WTC11 (cell line): ENCODE data around the gene ZNF341. TPM values are rescaled to one million over a fixed set of nuclear protein-coding genes. Genes with fewer than 3 reads are reported as not detected.

Experiments used
- AR ChIP-seq: fragments of 250-450 bp; sonication (Bioruptor Pico); IDR thresholded peaks from 2 replicates; pipeline ENCODE4 v1.9.0; 2021; ENCODE audit warnings: mild to moderate bottlenecking
- CREM ChIP-seq: sonication (generic); formaldehyde crosslinking; IDR thresholded peaks from 2 replicates; pipeline ENCODE4 v1.8.1; 2022; ENCODE audit warnings: mild to moderate bottlenecking, missing genetic modification reagents, moderate library complexity
- E2F5 ChIP-seq: sonication (generic); formaldehyde crosslinking; IDR thresholded peaks from 2 replicates; pipeline ENCODE4 v1.8.1; 2022; ENCODE audit warnings: mild to moderate bottlenecking, moderate library complexity, missing genetic modification reagents
- ERG ChIP-seq: fragments of 250-450 bp; sonication (Bioruptor Pico); IDR thresholded peaks from 2 replicates; pipeline ENCODE4 v1.8.0; 2021; ENCODE audit warnings: mild to moderate bottlenecking
- FOXJ3 ChIP-seq: sonication (generic); formaldehyde crosslinking; IDR thresholded peaks from 2 replicates; pipeline ENCODE4 v1.9.0; 2021; ENCODE audit warnings: missing genetic modification reagents, mild to moderate bottlenecking, borderline replicate concordance
- IRF2 ChIP-seq: sonication (generic); formaldehyde crosslinking; IDR thresholded peaks from 2 replicates; pipeline ENCODE4 v1.8.0; 2022; ENCODE audit warnings: low read depth, missing genetic modification reagents, borderline replicate concordance
- JUN ChIP-seq: sonication (generic); formaldehyde crosslinking; IDR thresholded peaks from 2 replicates; pipeline ENCODE4 v1.8.0; 2023; ENCODE audit warnings: mild to moderate bottlenecking, missing genetic modification reagents
- NFYB ChIP-seq: sonication (generic); formaldehyde crosslinking; conservative IDR thresholded peaks from 2 replicates; pipeline ENCODE4 v1.8.0; 2022; ENCODE audit warnings: low read depth, missing genetic modification reagents
- NR2C2 ChIP-seq: sonication (generic); formaldehyde crosslinking; IDR thresholded peaks from 2 replicates; pipeline ENCODE4 v1.8.0; 2022; ENCODE audit warnings: mild to moderate bottlenecking, missing genetic modification reagents
- PREB ChIP-seq: sonication (generic); formaldehyde crosslinking; IDR thresholded peaks from 2 replicates; pipeline ENCODE4 v1.8.1; 2022; ENCODE audit warnings: mild to moderate bottlenecking, missing genetic modification reagents, moderate library complexity, borderline replicate concordance
- PRRX2 ChIP-seq: fragments of 250-450 bp; sonication (Bioruptor Pico); IDR thresholded peaks from 2 replicates; pipeline ENCODE4 v1.8.0; 2021; ENCODE audit warnings: mild to moderate bottlenecking
- USF2 ChIP-seq: sonication (generic); formaldehyde crosslinking; IDR thresholded peaks from 2 replicates; pipeline ENCODE4 v1.8.1; 2023; ENCODE audit warnings: mild to moderate bottlenecking, missing genetic modification reagents, moderate library complexity
- ZNF423 ChIP-seq: fragments of 250-450 bp; sonication (Bioruptor Pico); IDR thresholded peaks from 2 replicates; pipeline ENCODE4 v2.1.2; 2022; ENCODE audit warnings: mild to moderate bottlenecking, moderate library complexity
- ZNF671 ChIP-seq: fragments of 250-450 bp; sonication (Bioruptor Pico); IDR thresholded peaks from 2 replicates; pipeline ENCODE4 v1.8.0; 2021; ENCODE audit warnings: mild to moderate bottlenecking
- total RNA-seq: library from RNA; stranded (reverse); gene quantifications from 3 replicates; pipeline ENCODE4 v1.2.3, GENCODE V29; 2021
- TF ChIP-seq, protein P1 (sequence below): sonication (generic); formaldehyde crosslinking; IDR thresholded peaks from 2 replicates; pipeline ENCODE4 v1.8.0; 2022; ENCODE audit warnings: missing genetic modification reagents
- TF ChIP-seq, protein P2 (sequence below): fragments of 250-450 bp; sonication (Bioruptor Pico); IDR thresholded peaks from 2 replicates; pipeline ENCODE4 v1.9.0; 2021; ENCODE audit warnings: moderate library complexity, mild to moderate bottlenecking, inconsistent platforms, borderline replicate concordance

ZNF341 gene
- total RNA-seq, 1 experiment from 2014 or later, result 9.6 TPM

DNA sequence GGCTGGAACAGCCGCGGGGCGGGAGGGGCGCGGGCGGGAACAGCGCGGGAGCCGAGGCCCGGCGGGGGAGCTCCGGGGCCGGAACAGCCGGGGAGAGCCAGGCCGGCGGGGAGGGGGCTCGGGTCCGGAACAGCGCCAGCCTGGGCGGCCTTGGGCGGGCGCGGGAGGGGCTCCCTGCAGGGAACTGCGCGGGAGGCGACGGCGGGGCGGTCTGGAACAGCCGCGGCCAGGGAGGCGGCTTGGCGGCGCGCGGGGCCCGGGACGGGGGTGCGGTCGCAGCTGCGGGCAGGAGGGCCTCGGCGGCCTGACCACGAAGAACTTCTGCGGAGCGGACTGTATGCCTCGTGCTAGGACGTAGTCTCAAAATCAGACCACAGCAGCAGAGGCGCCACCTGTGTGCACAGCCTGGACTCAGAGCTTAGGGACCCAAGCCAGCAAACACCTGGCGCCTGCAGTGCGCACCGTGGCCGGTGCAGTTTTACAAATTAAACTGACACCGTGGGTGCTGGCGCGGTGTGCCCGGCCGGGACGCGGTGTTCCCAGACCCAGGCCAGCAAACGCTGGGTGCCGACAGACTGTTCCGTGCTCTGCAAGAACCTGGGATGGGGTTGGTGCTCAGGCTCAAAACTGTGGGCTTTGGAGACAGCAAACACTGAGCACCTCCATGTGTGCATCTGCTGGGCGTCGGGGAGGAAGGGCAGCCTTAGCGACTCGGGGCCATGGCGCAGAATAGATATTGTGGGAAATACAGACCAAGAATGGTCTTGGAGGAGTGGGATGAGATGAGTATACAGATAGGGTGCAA, 572 bp downstream of the ZNF341 start (continued):
- TF ChIP-seq USF2 (no peak; the same call in 1 of the 2 replicates), PREB (CRISPR knock-in tag) (peak; percentile 62; the same call in 1 of the 2 replicates), JUN (no peak), PRRX2 (CRISPR knock-in tag) (0 out of 2 replicates have a peak, but pooled peaks have one; percentile 34), IRF2 (CRISPR knock-in tag) (no peak), CREM (CRISPR knock-in tag) (peak; percentile 50), NFYB (CRISPR knock-in tag) (no peak), ZNF671 (CRISPR knock-in tag) (no peak), AR (CRISPR knock-in tag) (no peak), ERG (CRISPR knock-in tag) (no peak), ZNF423 (CRISPR knock-in tag) (no peak), NR2C2 (CRISPR knock-in tag) (no peak), E2F5 (peak; percentile 89; the same call in 1 of the 2 replicates), FOXJ3 (CRISPR knock-in tag) (no peak)
- TF ChIP-seq, protein P1, sequence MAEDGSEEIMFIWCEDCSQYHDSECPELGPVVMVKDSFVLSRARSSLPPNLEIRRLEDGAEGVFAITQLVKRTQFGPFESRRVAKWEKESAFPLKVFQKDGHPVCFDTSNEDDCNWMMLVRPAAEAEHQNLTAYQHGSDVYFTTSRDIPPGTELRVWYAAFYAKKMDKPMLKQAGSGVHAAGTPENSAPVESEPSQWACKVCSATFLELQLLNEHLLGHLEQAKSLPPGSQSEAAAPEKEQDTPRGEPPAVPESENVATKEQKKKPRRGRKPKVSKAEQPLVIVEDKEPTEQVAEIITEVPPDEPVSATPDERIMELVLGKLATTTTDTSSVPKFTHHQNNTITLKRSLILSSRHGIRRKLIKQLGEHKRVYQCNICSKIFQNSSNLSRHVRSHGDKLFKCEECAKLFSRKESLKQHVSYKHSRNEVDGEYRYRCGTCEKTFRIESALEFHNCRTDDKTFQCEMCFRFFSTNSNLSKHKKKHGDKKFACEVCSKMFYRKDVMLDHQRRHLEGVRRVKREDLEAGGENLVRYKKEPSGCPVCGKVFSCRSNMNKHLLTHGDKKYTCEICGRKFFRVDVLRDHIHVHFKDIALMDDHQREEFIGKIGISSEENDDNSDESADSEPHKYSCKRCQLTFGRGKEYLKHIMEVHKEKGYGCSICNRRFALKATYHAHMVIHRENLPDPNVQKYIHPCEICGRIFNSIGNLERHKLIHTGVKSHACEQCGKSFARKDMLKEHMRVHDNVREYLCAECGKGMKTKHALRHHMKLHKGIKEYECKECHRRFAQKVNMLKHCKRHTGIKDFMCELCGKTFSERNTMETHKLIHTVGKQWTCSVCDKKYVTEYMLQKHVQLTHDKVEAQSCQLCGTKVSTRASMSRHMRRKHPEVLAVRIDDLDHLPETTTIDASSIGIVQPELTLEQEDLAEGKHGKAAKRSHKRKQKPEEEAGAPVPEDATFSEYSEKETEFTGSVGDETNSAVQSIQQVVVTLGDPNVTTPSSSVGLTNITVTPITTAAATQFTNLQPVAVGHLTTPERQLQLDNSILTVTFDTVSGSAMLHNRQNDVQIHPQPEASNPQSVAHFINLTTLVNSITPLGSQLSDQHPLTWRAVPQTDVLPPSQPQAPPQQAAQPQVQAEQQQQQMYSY (CRISPR knock-in tag), result no peak
- TF ChIP-seq, protein P2, sequence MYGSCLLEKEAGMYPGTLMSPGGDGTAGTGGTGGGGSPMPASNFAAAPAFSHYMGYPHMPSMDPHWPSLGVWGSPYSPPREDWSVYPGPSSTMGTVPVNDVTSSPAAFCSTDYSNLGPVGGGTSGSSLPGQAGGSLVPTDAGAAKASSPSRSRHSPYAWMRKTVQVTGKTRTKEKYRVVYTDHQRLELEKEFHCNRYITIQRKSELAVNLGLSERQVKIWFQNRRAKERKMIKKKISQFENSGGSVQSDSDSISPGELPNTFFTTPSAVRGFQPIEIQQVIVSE, result no peak
